Colonic mucosa (tissue), 4 donors: ENCODE results near the gene INTS14. TPM values are rescaled to one million over a fixed set of nuclear protein-coding genes. Genes with fewer than 3 reads are reported as not detected.
"Not testable (repeated sequence)": the region's sequence is repeated elsewhere in the genome, so short reads cannot be mapped to it uniquely, and the experiment has no call there.

Experiments used
- DNase-seq: peaks from one replicate; pipeline ENCODE4 v3.0.0-alpha.2; 2020
- H3K27ac ChIP-seq: fragments of 200-600 bp; one replicate; pipeline ENCODE4 v1.8.0; 2021
- H3K27me3 ChIP-seq: fragments of 200-600 bp; one replicate; pipeline ENCODE4 v1.8.0; 2021
- H3K36me3 ChIP-seq: fragments of 200-600 bp; one replicate; pipeline ENCODE4 v1.8.0; 2021
- H3K4me1 ChIP-seq: fragments of 200-600 bp; one replicate; pipeline ENCODE4 v1.8.0; 2021; ENCODE audit warnings: mild to moderate bottlenecking
- H3K4me3 ChIP-seq: fragments of 200-600 bp; one replicate; pipeline ENCODE4 v1.8.0; 2021
- H3K9ac ChIP-seq, 2 donors: one replicate each; pipeline ENCODE4 v1.7.0; 2013; ENCODE audit warnings: control low read depth in 2 of 2, low read depth in 2 of 2, low read length in 2 of 2
- H3K9me3 ChIP-seq: fragments of 200-600 bp; one replicate; pipeline ENCODE4 v1.8.0; 2021
- CTCF ChIP-seq: fragments of 200-600 bp; IDR thresholded peaks from one replicate; pipeline ENCODE4 v1.8.0; 2022; ENCODE audit warnings: antibody characterized with exemption, mild to moderate bottlenecking
- intact Hi-C: fragments of 100-400 bp; cut with DNase I; formaldehyde crosslinking; loops from one replicate; pipeline ENCODE4 v1.14.1; 2022
- total RNA-seq, 2 donors: library from RNA; stranded (reverse); fragmentation: NEBNext Ultra II Directional in 1 of 2; extraction: Animal tissue kit (Norgen Biotek cat#: 25700) in 1 of 2; gene quantifications; one replicate each; pipeline ENCODE4 v1.2.1, GENCODE V29; 2021
- donor health status: healthy.
- donor health status: DM: no; HTN: no; CAD: no.
- donor health status: DM: no; HTN: no; CAD: no.

The INTS14 gene
- total RNA-seq, 2 donors from 2014 or later = 37.2 to 41.1 TPM

GRCh38 chr15:65620833-65621232 lies 9.9 kb upstream of the INTS14 start:
- Histone ChIP-seq H3K4me3 (no peak overlapping the region), H3K27me3 (no peaks in the 10 kb centered on the region), H3K4me1 (no peaks in the 10 kb centered on the region), H3K9me3 (no peaks in the 10 kb centered on the region), H3K27ac (no peak overlapping the region), H3K36me3 (no peaks in the 10 kb centered on the region), H3K9ac (no peak overlapping the region)
- TF ChIP-seq CTCF = no peak
- DNase-seq = no peak
- intact Hi-C loops = no loop called here

- intact Hi-C loops = no loop called here
- no peaks in the 10 kb centered on the region for H3K9me3 ChIP-seq
- no peaks in the 10 kb centered on the region for H3K27me3 ChIP-seq
- no peak for TF ChIP-seq CTCF
- DNase-seq = no peak
- no peak overlapping the region for H3K4me3 ChIP-seq
- H3K4me1 ChIP-seq = no peaks in the 10 kb centered on the region
- H3K36me3 ChIP-seq = no peaks in the 10 kb centered on the region
- H3K9ac ChIP-seq = no peak overlapping the region
- H3K27ac ChIP-seq = no peak overlapping the region
Observed at GRCh38 chr15:65619626-65620290, 8.8 kb upstream of the INTS14 start.

GRCh38 chr15:65618560-65619109 lies 7.7 kb upstream of the INTS14 start:
- no peak for TF ChIP-seq CTCF
- no peak for DNase-seq
- Histone ChIP-seq H3K36me3 (no peaks in the 10 kb centered on the region), H3K4me1 (no peaks in the 10 kb centered on the region), H3K9me3 (no peaks in the 10 kb centered on the region), H3K27me3 (no peaks in the 10 kb centered on the region), H3K4me3 (no peak overlapping the region), H3K27ac (no peak overlapping the region), H3K9ac (no peak overlapping the region)
- intact Hi-C loops = no loop called here

- H3K4me3 ChIP-seq, H3K27ac ChIP-seq, H3K36me3 ChIP-seq, H3K27me3 ChIP-seq, intact Hi-C loops, H3K4me1 ChIP-seq, DNase-seq, H3K9ac ChIP-seq, H3K9me3 ChIP-seq: not testable (repeated sequence)
Observed at GRCh38 chr15:65615887-65616286, 5.0 kb upstream of the INTS14 start.

- Histone ChIP-seq H3K9ac (no peak overlapping the region), H3K4me3 (no peak overlapping the region), H3K4me1 (peaks cover 11% of the 10 kb centered on the region), H3K27me3 (no peaks in the 10 kb centered on the region), H3K9me3 (no peaks in the 10 kb centered on the region), H3K27ac (no peak overlapping the region), H3K36me3 (no peaks in the 10 kb centered on the region)
- DNase-seq = no peak
- TF ChIP-seq CTCF = no peak
- intact Hi-C loops = no loop called here
Observed at GRCh38 chr15:65612949-65613744, 2.2 kb upstream of the INTS14 start.

DNA sequence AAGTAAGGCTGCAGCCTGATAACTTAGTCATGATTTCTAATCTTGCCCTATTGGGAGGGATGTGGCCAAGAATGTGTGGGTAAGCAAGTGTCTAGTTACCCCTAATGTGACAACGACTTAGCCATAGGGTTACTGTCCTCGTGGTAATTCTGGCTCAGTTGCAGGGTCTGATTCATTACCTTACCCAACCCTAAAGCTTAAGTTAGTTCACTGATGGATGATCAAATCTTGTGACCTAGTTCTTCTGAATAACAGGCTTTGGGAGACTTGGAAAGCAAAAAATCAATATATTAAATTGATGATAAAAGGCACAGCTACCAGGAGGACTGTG lies 1.6 kb upstream of the INTS14 start:
- no peak overlapping the region for H3K27ac ChIP-seq
- intact Hi-C loops = no loop called here
- H3K9ac ChIP-seq = peak overlapping the region in 1 of 2 donors; percentile 92
- no peaks in the 10 kb centered on the region for H3K36me3 ChIP-seq
- no peaks in the 10 kb centered on the region for H3K9me3 ChIP-seq
- TF ChIP-seq CTCF = no peak
- H3K4me1 ChIP-seq = peaks cover 11% of the 10 kb centered on the region
- no peak overlapping the region for H3K4me3 ChIP-seq
- no peaks in the 10 kb centered on the region for H3K27me3 ChIP-seq
- no peak for DNase-seq
